H1 (cell line): ENCODE measurements around the gene MYO1D. TPM values are rescaled to one million over a fixed set of nuclear protein-coding genes. Genes with fewer than 3 reads are reported as not detected.

Experiments
- CHD7 ChIP-seq: fragments of 300-600 bp; sonication (generic); IDR thresholded peaks from 2 replicates; pipeline ENCODE4 v1.7.1; 2012; ENCODE audit warnings: low read length, moderate library complexity, mild to moderate bottlenecking, inconsistent platforms; ENCODE audit not compliant: insufficient replicate concordance
- CTBP2 ChIP-seq: IDR thresholded peaks from 2 replicates; pipeline ENCODE4 v1.7.0; 2011; ENCODE audit warnings: borderline replicate concordance, mild to moderate bottlenecking, moderate library complexity, mixed read lengths, low read length; ENCODE audit not compliant: insufficient read depth, insufficient read length
- HDAC6 ChIP-seq: IDR thresholded peaks from one replicate; pipeline ENCODE4 v1.7.1; 2012; ENCODE audit warnings: low read depth, mild to moderate bottlenecking, inconsistent platforms, low read length, moderate library complexity
- KDM1A ChIP-seq: fragments of 200-600, 300-600 bp; sonication (generic); IDR thresholded peaks from 2 replicates; pipeline ENCODE4 v1.7.1; 2016; ENCODE audit warnings: mild to moderate bottlenecking, low read length, borderline replicate concordance
- POU5F1 ChIP-seq: IDR thresholded peaks from 2 replicates; pipeline ENCODE4 v1.6.1; 2011; ENCODE audit warnings: low read depth, mild to moderate bottlenecking, low read length, moderate library complexity
- RAD21 ChIP-seq, 2 experiments: IDR thresholded peaks in 1 of 2; conservative IDR thresholded peaks in 1 of 2; 2 replicates each; pipeline ENCODE4 v1.6.1; 2011; ENCODE audit warnings: low read depth in 2 of 2, low read length in 2 of 2, improper control_type of control experiment in 1 of 2, inconsistent platforms in 1 of 2, mild to moderate bottlenecking in 1 of 2, moderate library complexity in 1 of 2
- SIN3A ChIP-seq, 2 experiments: IDR thresholded peaks in 1 of 2; conservative IDR thresholded peaks in 1 of 2; 2 replicates each; pipeline ENCODE4 v1.6.1; 2011 to 2012; ENCODE audit warnings: low read length in 2 of 2, improper control_type of control experiment in 1 of 2, low read depth in 1 of 2, mild to moderate bottlenecking in 1 of 2
- SIRT6 ChIP-seq: IDR thresholded peaks from one replicate; pipeline ENCODE4 v1.7.1; 2012; ENCODE audit warnings: low read length, inconsistent platforms
- polyA plus RNA-seq, 7 experiments: library from polyadenylated mRNA; depleted of rRNA in 3 of 7; stranded (reverse) in 5 of 7; unstranded in 2 of 7; fragments of >200 nt in 5 of 7; fragments of 200-250 nt in 2 of 7; gene quantifications; 1 replicate in 5 of 7; 2 replicates in 1 of 7; 4 replicates in 1 of 7; pipeline versions ENCODE4 v1.2.1 to v1.2.3, GENCODE V29; 2011 to 2013; ENCODE audit warnings: missing spikeins in 2 of 7, mixed read lengths in 2 of 7
- total RNA-seq: library from RNA; stranded (reverse); fragmentation: NEBNext Ultra II Directional; extraction: Animal tissue kit (Norgen Biotek cat#: 25700); gene quantifications from 2 replicates; pipeline ENCODE4 v1.2.1, GENCODE V29; 2021
- TF ChIP-seq, protein P1 (sequence below): IDR thresholded peaks from 2 replicates; pipeline ENCODE4 v1.6.1; 2011; ENCODE audit warnings: low read length, improper control_type of control experiment

The MYO1D gene
- total and polyA plus RNA-seq, 2 of the 8 experiments (the other 6 are each of a cell fraction or from before 2014, with no cell fraction given): 6.5 to 25.4 TPM

- no peak for TF ChIP-seq CHD7
- TF ChIP-seq HDAC6: no peak
- TF ChIP-seq SIN3A (conservative IDR thresholded peaks at IDR 0.05 in 1 of 2, IDR thresholded peaks at IDR 0.05 in 1 of 2; ENCODE audit: low read depth in 1 of 2, low read length in 2 of 2): no peak
- no peak for TF ChIP-seq SIRT6
- TF ChIP-seq POU5F1: no peak
- TF ChIP-seq, protein P1, sequence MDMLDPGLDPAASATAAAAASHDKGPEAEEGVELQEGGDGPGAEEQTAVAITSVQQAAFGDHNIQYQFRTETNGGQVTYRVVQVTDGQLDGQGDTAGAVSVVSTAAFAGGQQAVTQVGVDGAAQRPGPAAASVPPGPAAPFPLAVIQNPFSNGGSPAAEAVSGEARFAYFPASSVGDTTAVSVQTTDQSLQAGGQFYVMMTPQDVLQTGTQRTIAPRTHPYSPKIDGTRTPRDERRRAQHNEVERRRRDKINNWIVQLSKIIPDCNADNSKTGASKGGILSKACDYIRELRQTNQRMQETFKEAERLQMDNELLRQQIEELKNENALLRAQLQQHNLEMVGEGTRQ: no peak
- TF ChIP-seq KDM1A: no peak
- TF ChIP-seq CTBP2: no peak
- TF ChIP-seq RAD21 (IDR thresholded peaks at IDR 0.05 in 1 of 2, conservative IDR thresholded peaks at IDR 0.05 in 1 of 2; ENCODE audit: low read depth in 2 of 2, low read length in 2 of 2): no peak
Observed at GRCh38 chr17:32672711-32673110, 204.2 kb downstream of the MYO1D start (continued).
